Amniotic stem cell (primary cell): Measurements from ENCODE around the gene SYT8.
A peak's percentile ranks its signal among the peaks of the same experiment; 100 is the strongest.
"Not testable (repeated sequence)": the region's sequence is repeated elsewhere in the genome, so short reads cannot be mapped to it uniquely, and the experiment has no call there.

Source experiments
- DNase-seq: peaks from one replicate; lab custom pipeline; 2025; lab: John Stamatoyannopoulos, UW

The SYT8 gene

DNA sequence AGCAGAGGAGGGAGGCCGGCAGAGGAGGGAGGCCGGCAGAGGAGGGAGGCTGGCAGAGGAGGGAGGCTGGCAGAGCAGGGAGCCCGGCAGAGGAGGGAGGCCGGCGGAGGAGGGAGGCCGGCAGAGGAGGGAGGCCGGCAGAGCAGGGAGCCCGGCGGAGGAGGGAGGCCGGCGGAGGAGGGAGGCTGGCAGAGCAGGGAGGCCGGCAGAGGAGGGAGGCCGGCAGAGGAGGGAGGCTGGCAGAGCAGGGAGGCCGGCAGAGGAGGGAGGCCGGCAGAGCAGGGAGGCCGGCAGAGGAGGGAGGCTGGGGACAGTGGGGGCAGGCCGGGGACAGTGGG lies 39.0 kb downstream of the SYT8 start:
- DNase-seq = not testable (repeated sequence)

DNA sequence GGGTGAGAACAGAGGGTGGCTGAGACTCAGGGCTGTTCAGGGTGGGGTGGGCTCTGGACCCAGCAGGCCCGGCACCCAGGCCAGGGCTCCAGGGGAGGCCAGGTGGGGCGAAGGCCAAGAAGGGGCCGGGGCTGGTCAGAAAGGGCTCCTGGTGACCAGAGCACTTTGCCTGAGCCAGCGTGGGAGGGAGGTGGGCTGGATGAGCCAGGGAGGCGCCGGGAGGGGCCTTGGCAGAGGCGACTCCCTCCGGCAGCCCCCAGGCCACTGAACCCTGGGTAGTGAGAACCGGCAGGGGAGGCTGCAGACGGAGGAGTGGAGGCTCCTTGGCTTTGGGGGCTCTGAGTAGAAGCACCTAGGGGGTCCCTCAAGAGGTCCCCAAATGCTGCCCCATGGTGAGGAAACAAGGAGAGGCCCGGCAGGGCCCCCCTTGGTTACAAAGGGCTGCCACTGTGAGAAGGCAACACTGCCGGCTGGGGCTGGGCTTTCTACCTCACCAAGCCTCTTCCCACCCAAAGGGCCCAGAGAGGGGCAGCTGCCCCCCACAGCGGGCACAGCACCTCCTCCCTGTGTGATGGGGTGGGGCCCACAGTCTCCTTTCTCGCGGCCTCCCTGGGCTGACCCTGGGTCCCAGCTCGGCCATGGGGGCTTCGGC lies 39.8 kb downstream of the SYT8 start:
- not testable (repeated sequence) for DNase-seq

DNA sequence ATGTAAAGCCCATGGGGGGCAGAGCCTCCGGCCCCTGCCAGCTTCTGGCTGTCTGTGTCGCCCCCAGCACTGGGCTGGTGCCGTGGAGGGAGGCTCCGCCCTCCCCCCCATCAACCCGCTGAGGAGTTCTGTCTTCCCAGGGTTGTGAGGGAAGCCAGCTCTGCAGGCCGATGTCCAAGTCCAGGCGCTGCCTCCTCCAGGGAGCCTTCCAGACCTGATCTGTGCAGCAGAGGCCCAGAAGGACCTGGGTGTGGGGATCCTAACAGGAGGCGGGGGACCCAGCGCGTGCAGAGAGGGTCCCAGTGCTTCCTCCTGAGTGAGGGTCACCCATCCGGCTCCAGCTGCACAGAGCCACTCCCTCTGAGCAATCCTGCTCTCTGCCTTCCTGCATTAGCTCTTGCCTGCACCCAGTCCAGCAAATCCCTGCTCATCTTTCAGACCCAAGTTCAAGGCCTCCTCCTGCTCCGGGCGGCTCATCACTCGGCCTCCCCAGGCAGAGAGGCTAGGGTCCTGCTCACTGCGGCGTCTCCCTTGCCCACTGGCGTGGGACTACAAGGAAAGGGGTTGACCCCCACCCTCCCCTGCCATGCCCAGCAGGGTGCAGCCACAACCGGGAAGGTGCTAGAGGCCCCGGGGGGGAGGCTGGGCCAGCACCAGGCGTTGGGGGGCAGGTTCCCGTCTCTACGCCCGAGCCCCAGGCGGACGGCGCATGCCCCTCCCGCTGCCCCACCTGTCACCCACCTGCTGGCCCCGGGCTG lies 40.5 kb downstream of the SYT8 start:
- no peak for DNase-seq

DNA sequence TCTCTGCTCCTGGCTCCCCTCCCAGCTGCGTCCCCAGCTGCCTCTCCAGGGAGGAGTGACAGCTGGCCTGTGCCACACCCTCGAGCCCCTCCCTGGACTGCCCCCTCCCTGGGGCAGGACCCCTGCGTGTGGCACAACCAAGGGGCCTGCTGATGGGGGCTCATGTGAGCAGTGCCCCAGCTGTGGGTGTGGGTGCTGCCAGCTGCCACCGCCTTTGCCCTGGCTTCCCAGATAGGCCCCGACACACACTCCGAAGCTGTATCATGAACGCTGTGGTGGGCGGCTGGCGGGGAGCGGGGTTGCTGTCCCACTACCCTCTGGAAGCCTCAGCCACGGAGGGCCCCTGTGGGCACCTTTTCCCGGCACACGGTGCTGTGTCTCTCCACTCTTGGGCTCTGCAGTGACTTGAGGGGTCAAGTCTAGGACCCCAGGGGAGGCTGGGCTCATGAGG lies 41.1 kb downstream of the SYT8 start:
- not testable (repeated sequence) for DNase-seq

DNA sequence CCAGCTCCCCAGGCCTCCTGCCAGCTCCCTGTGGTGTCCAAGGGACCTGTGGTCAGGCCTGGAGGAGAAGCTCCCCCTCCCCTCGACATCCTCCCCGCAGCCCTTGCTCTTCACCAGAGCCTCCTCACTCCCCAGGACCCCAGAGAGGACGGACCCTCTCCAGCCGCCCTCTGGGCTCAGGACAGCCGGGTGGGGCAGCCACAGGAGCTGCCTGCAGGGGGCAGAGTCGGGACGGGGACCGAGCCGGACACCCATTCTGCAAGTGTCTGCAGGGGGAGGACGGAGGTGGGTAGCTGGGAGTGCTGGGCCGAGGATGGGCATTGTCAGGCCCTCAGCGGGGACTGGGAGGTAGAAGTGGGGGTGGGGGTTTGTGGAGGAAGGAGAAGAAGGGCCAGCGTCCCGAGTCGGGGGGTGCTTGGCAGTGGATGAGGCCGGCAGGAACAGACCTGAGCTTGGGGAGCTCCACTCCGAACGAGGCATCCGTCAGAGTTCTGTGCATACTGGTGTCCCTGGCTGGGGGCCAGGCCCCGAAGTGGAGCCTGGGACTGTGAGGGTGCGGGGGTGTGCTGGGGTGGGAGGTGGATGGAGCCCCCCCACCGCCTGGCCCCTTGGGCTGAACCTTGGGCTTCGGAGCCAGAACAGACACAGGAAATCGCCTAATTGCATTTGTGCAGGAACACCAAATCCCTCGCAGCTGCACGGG lies 41.7 kb downstream of the SYT8 start:
- DNase-seq = no peak

DNA sequence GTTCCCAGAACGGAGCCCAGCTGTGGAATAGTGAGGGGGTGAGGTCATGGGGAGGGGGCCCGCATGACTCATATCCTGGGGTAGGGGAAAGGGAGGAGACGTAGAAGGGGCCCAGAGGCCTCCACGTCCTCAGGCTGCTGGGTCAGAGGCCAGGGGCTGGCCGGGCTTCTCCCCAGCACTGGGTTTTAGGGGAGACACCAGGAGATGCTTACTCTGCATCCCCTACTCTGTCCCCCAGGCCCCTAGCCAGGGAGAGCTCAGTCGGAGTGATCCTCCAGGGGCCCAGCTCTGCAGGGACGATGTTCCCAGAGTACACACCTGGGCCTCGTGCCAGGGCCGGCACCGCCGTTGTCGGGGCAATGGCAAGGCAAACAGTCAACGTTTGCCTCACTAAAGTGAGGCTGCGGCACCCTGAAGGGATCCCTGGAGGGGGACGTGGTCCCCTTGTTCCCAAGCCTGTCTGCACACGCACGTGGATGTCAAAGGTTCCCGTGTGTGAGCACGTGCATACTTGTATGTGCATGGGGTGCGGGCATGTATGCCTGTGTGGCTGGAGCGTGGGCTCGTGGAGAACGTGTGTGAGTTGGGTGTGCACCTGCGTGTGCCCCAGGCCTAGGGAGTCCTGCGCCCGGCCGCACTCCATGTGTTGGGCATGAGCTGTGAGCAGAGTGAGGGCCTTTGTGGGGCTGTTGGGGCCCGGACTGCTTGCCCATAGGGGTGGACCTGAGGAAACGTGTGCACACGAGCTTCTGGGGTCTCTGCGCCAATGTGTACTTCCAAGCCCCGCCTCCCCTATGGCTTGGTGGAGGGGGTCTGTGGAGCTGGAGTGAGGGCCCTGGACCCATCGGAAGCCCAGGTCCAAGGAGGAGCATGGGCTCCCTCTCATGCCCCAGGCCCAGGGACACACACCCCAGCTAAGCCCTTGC lies 42.7 kb downstream of the SYT8 start:
- no peak for DNase-seq

DNA sequence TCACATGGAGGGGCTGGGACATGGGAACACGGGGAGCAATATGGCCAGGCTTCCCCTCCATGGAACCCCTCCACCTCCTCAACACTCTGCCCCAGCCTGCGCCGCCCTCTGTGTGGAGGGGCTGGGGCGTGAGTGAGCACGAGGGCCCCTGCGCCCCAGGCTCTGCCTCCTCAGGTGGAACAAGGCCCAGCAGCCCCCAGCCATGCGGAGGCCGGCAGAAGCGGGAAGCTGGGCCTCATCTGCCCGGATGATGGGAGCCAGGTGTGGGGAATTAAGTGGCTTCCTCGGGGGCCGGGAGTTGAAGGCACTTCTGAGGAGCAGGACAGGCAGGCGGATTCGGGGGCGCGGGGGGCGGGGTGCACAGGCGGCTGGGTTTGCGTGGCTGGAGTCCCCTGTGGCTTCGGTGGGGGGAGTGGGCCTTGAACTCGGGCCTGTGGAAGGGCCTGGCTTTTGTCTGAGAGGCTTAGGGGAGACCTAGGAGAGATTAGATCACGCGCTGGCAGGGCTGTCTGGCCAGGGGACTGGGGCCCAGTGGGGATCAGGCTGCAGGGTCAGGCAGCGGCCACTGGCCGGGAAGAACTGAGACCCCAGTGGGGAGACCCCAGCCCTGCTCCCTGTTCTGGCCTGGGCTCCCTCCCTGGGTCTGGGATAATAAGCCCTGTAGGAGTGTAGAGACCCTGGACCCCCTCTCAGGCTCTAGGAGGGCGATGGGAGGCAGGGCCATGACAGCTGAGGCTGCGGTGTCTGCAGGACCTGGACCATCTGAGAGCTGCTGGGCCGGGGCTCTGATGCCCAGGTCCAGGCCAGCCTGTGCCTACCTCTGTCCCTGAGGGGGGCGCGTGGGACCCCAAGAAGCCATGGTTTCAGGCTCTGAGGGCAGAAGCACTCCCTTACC lies 43.6 kb downstream of the SYT8 start:
- no peak for DNase-seq

DNA sequence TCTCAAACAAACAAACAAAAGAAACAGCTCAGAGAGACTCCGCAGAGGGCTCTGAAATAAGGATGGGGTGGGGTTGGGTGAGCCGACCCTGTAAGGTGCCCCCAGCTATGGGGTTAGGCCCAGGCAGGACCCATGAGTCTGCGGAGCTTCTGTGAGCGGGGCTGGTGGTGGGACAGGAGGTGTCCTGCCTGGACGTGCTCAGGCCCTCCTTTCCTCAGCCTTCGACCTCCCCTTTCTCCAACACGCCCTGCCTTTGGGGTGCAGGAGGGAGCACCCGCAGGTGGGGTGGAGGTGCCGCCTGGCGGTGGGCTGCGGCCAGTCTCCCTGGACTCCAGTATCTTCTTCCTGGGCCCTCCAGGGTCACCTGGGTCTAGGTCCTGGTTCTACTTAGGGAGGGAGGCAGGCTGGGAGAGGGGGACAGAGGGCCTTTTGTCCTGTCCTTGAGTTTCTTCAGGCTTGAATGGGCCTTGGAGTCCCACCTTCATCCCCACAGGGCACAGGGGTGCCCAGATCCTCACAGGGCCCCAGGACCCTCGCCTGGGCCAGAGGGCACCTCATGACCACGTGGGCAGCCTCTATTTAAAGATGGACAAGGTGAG lies 44.7 kb downstream of the SYT8 start:
- no peak for DNase-seq

DNA sequence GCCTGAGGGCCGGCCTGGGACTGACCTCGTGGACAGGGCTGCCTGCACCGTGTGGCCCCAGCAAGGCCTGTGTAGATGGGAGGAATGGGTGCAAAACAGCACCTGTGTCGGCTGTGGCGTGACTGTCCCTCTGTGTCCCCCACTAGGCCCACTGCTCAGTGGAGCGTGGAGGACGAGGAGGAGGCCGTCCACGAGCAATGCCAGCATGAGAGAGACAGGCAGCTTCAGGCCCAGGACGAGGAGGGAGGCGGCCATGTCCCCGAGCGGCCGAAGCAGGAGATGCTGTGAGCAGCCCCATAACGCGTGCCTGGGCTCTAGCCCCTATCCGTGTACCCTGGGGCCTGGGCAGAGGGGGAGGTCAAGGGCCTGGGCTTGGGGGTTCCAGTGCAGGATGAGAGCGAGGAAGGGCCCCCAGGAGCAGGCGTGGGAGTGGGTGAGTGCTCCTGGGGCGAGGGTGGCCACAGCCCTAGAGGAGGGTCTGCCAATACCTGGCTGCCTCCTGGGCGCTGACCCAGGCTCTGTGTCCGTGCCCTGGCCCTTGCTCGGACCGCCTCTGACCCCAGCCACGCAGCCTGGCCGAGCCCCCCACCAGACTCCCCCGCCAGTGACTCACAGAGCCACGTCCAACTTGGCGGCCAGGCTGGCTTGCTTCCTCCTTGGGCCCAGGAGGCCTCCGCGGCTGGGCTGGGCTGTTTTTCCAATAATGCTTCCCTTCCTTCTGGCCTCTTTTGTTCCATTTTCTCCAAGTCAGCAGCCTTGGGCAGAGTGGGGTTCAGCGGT lies 45.3 kb downstream of the SYT8 start:
- no peak for DNase-seq

DNA sequence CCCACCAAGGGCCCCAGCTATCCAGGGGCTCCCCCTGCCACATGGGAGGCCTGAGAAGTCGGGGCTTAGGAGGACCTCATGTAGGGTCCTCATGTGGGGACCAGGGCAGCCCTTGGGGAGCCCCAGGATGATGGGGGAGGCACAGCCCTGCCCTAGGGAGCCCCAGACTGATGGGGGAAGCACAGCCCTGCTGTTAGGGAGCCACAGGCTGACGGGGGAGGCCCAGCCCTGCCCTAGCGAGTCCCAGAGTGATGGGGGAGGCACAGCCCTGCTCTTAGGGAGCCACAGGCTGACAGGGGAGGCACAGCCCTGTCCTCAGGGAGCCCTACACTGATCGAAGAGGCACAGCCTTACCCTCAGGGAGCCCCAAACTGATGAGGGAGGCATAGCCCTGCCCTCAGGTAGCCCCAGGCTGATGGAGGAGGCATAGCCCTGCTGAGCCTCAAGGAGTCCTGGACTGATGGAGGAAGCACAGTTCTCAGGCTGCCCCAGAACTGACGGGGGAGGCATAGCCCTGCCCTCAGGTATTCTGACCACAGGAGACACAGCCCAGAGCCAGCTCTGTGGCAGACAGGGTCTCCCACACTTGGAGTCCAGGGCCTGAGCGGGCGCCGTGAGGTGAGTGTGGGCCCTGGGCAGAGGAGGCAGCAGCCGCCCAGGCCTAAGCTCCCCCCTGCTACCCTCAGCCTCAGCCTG lies 46.1 kb downstream of the SYT8 start:
- DNase-seq = no peak

DNA sequence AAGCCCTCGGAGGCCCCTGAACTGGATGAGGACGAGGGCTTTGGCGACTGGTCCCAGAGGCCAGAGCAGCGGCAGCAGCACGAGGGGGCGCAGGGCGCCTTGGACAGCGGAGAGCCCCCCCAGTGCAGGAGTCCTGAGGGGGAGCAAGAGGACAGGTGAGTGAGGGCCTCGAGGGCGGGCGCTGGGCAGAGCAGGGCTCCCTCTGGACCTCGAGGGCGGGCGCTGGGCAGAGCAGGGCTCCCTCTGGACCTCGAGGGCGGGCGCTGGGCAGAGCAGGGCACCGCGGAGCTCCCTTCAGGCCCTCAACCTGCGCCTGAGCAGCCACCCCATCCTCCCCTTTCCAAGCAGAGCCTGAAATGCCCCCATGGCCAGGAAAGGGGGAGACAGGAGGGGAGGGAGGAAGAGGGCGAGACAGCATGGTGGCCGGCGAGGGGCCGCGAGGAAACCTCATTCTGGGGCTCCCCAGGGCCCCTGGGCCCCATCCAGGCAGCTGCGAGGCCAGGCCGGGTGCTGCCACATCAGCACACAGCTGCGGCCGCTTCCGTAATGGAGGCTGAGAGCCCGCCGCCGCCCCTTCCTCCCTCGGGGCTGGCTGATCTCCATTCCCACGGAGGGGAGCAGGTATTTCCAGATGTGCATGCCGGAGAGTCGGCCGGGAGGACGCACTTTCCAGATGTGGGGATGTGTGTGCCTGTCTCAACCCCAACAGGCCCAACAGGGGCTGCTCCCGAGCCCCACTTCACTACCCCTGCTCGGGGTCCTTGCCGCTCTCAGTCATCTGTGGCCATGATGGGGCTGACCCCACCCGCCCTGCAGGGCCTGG lies 46.9 kb downstream of the SYT8 start:
- DNase-seq = no peak

DNA sequence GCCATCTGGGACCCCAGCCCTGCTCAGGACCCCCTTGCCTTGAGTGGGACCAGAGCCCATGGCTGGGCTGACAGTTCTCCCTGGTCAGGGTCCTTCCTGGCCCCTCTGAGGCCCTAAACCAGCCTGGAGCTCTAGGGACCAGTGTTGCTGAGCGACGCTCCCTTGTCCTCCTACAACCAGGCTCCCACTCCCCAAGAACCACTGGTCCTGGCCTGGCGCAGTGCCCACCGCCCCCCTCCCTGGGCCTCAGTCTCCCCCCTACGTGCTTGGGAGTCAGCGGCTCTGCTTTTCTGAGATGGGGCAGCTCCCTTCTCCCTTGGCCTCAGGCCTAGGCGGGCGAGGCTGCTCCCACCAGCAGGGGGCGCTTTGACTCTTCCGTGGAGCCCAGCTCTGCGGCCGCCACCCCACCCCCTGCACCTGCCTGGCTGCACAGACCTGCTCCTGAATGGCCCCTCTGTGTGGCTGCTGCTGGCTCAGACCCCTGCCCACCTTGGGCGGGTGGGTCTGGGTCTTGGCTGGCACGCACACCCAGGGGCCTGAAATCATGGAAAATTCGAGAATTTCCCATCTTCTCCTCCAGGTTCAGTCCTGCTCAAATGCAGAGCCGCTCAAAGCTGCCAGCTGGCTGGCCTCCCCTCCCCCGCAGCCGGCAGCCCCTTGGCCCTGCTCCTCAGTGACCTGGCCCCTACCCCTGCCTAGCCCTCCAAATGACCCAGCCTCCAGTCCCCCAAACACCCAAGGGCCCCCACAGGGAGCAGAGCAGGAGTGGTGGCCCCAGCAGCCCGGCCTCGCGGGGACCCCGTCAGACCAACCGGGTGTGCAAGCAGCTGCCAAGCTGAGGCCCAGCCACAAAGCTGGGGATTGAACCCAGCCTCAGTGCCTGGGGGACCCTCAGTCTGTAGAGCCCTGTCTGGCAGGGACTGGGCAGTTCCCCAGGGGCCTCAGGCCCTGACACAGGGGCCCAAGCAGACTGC lies 47.8 kb downstream of the SYT8 start:
- peak; percentile 7 for DNase-seq

DNA sequence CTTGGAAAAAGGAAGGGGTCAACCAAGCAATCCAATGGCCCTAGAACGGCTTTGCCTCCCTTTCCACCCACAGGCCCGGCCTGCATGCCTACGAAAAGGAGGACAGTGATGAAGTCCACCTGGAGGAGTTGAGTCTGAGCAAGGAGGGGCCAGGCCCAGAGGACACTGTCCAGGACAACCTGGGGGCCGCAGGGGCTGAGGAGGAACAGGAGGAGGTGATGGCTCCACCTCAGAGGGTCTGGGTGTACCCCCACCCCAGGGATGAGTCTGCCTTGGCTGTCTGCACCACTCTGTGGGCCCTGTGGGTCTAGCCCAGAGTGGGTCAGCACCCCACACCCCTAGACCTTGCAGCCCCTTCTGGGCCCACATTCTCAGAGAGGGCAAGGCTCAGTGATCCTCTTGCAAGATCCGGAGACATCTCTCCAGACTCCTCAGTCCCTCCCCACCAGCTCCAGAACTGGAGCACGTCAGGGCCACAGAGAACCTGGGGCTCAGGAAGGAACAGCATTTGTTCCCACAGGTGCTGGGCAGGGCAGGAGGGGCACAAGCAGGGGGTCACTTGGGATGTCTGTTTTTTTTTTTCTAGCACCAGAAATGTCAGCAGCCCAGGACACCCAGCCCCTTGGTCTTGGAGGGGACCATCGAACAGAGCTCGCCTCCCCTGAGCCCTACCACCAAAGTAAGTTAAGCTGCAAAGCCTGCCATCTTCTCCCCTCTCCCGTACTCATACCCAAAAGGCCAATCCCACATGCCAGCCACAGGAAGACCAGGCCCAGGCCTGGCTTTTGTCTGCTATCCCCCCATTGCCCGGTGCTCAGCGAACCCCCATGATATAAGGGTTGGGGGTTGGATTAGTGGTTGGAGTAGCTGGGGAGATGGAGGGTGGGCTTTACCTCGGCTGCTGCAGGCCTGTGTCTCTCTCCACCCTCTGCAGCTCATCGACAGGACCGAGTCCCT lies 48.8 kb downstream of the SYT8 start:
- no peak for DNase-seq

DNA sequence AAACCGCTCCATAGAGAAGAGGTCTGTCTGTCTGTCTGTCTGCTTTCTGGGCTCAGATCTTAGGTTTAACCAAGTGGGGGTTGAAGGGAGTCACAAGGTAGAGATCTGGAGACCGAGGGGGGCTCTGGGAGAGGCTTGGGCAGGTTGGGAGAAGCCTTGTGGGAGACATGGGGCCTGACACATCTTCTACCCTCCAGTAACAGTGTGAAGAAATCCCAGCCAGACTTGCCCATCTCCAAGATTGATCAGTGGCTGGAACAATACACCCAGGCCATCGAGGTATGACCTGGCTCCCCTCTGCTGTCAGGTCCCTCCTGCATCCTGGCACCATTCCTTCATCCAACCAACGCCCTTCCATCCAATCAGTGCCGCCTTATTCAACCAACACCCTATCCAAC lies 49.5 kb downstream of the SYT8 start:
- no peak for DNase-seq

DNA sequence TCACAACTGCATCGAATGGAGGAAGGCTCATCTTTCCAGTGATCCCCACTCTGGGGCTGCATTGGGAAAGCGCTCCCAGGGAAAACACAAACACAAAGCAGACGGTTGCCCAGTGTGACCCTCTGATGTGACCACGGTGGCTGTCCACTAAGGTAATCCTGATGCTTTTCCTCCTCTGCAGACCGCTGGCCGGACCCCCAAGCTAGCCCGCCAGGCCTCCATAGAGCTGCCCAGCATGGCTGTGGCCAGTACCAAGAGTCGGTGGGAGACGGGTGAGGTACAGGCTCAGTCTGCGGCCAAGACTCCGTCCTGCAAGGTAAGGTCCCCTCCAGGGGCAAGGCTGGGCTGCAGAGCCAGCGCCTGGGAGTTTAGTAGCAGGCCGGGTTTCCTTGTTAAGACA lies 51.8 kb downstream of the SYT8 start:
- not testable (repeated sequence) for DNase-seq
